Mucosa of descending colon (tissue), 3 donors: ENCODE results near the gene CC2D1A. TPM values are rescaled to one million over a fixed set of nuclear protein-coding genes. Genes with fewer than 3 reads are reported as not detected.

Experiments
- ATAC-seq: fragments of 200-7000 bp; cut with Tn5 transposase; one replicate; pipeline ENCODE4 v1.9.1; 2020; ENCODE audit warnings: mild to moderate bottlenecking, moderate library complexity
- DNase-seq, 3 donors: peaks; one replicate each; pipeline ENCODE4 v3.0.0-alpha.2; 2020
- H3K36me3 ChIP-seq: fragments of 200-600 bp; one replicate; pipeline ENCODE4 v1.8.0; 2021; ENCODE audit warnings: low read depth, mild to moderate bottlenecking
- H3K4me1 ChIP-seq: fragments of 200-600 bp; one replicate; pipeline ENCODE4 v1.8.0; 2021; ENCODE audit warnings: low read depth, mild to moderate bottlenecking
- H3K4me3 ChIP-seq: fragments of 200-600 bp; one replicate; pipeline ENCODE4 v1.8.0; 2021; ENCODE audit warnings: mild to moderate bottlenecking
- H3K9me3 ChIP-seq: fragments of 200-600 bp; one replicate; pipeline ENCODE4 v1.8.0; 2021; ENCODE audit warnings: mild to moderate bottlenecking
- intact Hi-C, 2 donors: fragments of 100-400 bp; cut with DNase I in 1 of 2; cut with micrococcal nuclease in 1 of 2; formaldehyde crosslinking; loops; one replicate each; pipeline versions ENCODE4 v1.11.0 to v1.11.1; 2022; cut with DNase I, micrococcal nuclease
- total RNA-seq, 3 donors: library from RNA; stranded (reverse); fragmentation: NEBNext Ultra II Directional in 2 of 3; extraction: Animal tissue kit (Norgen Biotek cat#: 25700) in 2 of 3; gene quantifications; one replicate each; pipeline versions ENCODE4 v1.2.1 to v1.2.4, GENCODE V29; 2021 to 2023
- TF ChIP-seq, protein P1 (sequence below): fragments of 200-600 bp; IDR thresholded peaks from one replicate; pipeline ENCODE4 v1.8.0; 2022; ENCODE audit warnings: antibody characterized with exemption, mild to moderate bottlenecking
- donor health status: DM: no; HTN: no; CAD: no; lungs with moderate emphysema.
- donor health status: DM: no; HTN: no; CAD: no.
- donor health status: DM: no; HTN: yes; CAD: no.

CC2D1A gene
- total RNA-seq, 3 donors from 2014 or later, result 68.4 to 118 (median 101) TPM

DNA sequence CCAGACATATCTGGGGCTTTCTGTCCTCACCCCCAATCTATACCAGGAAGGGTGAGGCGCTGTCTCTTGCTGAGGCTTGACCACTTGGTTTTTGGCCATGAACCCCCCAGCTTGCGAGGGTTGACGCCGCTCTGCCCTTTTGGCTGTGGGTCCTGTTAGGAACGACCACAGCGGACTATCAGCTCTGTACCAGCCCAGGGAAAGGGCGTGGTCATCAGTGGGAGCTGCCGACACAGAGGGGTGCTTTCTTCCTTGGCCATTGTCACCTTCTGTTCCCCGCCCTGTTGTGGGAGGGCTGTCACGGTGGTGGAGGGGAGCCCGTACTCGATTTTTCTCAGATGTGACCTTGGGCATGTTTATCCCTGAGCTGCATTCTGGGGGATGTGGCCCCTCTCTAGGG lies 52.0 kb downstream of the CC2D1A start:
- TF ChIP-seq, protein P1, sequence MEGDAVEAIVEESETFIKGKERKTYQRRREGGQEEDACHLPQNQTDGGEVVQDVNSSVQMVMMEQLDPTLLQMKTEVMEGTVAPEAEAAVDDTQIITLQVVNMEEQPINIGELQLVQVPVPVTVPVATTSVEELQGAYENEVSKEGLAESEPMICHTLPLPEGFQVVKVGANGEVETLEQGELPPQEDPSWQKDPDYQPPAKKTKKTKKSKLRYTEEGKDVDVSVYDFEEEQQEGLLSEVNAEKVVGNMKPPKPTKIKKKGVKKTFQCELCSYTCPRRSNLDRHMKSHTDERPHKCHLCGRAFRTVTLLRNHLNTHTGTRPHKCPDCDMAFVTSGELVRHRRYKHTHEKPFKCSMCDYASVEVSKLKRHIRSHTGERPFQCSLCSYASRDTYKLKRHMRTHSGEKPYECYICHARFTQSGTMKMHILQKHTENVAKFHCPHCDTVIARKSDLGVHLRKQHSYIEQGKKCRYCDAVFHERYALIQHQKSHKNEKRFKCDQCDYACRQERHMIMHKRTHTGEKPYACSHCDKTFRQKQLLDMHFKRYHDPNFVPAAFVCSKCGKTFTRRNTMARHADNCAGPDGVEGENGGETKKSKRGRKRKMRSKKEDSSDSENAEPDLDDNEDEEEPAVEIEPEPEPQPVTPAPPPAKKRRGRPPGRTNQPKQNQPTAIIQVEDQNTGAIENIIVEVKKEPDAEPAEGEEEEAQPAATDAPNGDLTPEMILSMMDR, result no peak
- ATAC-seq, result no peak
- Histone ChIP-seq H3K9me3 (no peaks in the 10 kb centered on the region), H3K4me3 (no peak overlapping the region), H3K36me3 (peaks cover 12% of the 10 kb centered on the region), H3K4me1 (peaks cover 10% of the 10 kb centered on the region)
- intact Hi-C loops, result no loop called here
- DNase-seq, result no peak

DNA sequence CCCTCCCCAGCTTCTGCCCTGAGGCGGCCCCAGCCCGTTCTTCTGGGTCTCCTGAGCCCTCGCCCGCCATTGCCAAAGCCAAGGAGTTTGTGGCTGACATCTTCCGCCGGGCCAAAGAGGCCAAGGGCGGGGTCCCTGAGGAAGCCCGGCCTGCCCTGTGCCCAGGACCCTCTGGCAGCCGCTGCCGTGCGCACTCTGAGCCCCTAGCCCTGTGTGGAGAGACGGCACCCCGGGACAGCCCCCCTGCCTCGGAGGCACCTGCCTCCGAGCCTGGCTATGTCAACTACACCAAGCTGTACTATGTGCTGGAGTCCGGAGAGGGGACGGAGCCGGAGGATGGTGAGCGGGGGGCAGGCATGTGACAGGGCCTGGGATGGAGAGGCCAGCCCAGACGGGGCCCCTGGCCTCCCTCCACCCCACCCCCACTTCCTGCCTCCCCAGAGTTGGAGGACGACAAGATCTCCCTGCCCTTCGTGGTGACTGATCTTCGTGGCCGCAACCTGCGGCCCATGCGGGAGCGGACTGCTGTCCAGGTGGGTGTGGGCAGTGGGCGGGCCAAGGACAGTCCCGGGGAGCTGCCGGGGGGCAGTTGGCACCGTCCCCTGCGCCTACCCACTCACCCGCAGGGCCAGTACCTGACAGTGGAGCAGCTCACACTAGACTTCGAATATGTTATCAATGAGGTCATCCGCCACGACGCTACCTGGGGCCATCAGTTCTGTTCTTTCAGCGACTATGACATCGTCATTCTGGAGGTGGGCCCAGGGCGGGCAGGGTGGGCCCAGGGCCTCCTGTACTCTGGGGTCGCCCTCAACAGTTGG lies 53.4 kb downstream of the CC2D1A start:
- H3K4me3 ChIP-seq, result no peak overlapping the region
- no peaks in the 10 kb centered on the region for H3K4me1 ChIP-seq
- H3K9me3 ChIP-seq, result no peaks in the 10 kb centered on the region
- peaks cover 12% of the 10 kb centered on the region for H3K36me3 ChIP-seq
- no peak for ATAC-seq
- DNase-seq, result peak in 1 of 3 donors; percentile 46
- intact Hi-C loops, result no loop called here
- TF ChIP-seq, protein P1, result no peak

DNA sequence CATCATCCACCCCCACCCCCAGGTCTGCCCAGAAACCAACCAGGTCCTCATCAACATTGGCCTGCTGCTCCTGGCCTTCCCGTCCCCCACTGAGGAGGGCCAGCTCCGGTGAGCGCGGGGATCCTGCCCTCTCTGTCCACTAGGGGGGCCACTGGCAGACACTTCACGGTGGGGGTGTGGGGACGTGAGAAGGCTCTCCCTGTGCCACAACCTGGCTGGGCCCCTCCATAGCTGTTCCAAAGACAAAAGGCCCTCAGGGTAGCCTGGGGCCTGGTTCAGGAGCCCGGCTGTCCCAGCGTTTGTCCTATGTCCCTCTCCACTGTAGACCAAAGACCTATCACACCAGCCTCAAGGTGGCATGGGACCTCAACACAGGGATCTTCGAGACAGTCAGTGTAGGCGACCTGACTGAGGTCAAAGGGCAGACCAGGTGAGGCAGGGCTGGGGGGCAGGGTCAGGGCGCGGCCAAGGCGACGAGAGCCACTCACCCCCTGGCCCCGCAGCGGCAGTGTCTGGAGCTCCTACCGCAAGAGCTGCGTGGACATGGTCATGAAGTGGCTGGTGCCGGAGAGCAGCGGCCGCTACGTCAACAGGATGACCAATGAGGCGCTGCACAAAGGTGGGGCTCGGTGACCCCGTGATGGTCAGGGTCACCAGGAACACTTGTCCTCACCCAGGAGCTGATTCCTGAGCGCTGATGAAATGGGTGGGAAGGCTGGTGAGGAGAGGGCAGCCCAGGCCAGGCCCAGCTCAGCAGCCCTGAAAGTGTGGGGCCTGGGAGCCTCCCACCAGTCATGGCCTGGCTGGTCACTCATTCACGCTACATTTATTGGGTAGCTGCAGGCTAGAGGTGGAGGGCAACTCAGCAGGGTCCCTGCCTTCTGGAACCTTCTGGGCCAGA lies 54.2 kb downstream of the CC2D1A start:
- DNase-seq (no peak), ATAC-seq (peak; percentile 29)
- H3K4me3 ChIP-seq, result no peak overlapping the region
- TF ChIP-seq, protein P1, result no peak
- H3K4me1 ChIP-seq, result no peaks in the 10 kb centered on the region
- peaks cover 12% of the 10 kb centered on the region for H3K36me3 ChIP-seq
- H3K9me3 ChIP-seq, result no peaks in the 10 kb centered on the region
- intact Hi-C loops, result no loop called here

DNA sequence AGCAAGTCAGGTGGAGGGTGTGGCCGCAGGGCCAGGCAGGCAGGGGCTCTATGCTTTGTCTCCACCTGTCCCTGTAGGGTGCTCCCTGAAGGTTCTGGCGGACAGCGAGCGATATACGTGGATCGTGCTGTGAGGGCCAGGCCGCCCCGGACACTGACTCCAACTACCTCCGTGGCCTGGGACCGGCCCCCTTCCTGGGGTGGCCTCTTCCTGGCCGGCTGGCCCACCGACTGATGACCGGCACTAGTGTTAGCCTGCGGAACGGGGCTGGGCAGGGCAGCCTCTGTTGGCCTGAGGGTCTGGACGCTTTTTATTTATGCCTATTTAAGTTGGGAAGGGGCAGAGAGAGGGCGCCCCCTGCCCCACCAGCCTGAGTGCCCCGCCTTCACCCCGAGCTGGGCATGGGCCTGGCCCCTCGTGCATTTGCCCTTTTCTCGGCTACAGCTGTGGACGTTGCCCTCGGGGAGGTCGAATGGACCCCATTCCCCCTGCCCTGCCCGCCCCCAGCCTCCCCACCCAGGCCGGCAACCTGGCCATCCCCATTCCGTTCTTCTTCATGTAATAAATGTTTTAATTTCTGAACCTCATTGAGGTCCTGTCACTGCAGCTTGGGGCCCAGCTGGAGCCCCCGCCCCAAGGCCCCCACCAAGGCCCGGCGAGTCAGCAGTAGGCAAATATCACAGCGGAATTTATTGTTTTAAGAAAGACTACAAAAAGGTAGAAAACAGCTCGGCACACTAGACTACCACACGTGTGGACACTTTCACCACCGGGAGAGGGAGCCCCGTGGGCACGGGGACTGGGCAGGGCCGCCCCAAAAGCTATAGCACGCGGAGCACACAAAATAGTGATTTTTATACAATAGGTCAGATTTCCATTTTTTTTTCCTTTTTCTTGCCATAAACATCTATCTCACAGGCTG lies 55.1 kb downstream of the CC2D1A start:
- Histone ChIP-seq H3K4me3 (no peak overlapping the region), H3K4me1 (no peaks in the 10 kb centered on the region), H3K36me3 (peaks cover 4% of the 10 kb centered on the region), H3K9me3 (no peaks in the 10 kb centered on the region)
- intact Hi-C loops, result no loop called here
- TF ChIP-seq, protein P1, result no peak
- ATAC-seq (no peak), DNase-seq (no peak)
